NOMO-1 treated with dmso at 0.1 percent for 144 hours (cell line): ENCODE measurements around the gene MATN3.

Experiments
- DNase-seq: peaks from one replicate; lab custom pipeline; 2025; ENCODE audit not compliant: unreplicated experiment; lab: John Stamatoyannopoulos, UW

MATN3 gene

DNA sequence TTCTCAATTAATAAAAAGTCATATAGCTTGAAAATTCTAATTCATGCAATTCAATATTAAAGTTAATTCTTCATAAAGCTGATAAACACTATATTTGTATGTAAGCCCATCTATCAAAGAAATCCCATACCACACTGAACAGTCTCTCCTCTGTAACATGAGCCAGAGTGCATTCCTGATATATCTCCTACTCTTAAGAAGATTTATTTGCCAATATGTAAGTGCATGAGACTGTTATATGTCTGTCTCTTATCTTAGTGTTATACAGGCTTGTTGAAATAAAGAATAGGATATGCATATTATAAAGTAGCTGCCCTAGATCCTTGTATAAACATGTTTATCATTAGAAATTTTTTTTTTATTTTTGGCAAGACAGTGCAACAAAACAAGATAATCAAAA is 70.3 kb downstream of the MATN3 start:
- DNase-seq = no peak
